Epithelial cell of alveolus of lung (primary cell): ENCODE measurements around the gene CEBPG. TPM values are rescaled to one million over a fixed set of nuclear protein-coding genes. Genes with fewer than 3 reads are reported as not detected.

ENCODE experiments used
- total RNA-seq: library from RNA; depleted of rRNA; stranded (reverse); fragments of >200 nt; gene quantifications from 2 replicates; pipeline ENCODE4 v1.2.1, GENCODE V29; 2015

CEBPG gene
- total RNA-seq = 10.4 and 26.0 TPM in 2 replicates

DNA sequence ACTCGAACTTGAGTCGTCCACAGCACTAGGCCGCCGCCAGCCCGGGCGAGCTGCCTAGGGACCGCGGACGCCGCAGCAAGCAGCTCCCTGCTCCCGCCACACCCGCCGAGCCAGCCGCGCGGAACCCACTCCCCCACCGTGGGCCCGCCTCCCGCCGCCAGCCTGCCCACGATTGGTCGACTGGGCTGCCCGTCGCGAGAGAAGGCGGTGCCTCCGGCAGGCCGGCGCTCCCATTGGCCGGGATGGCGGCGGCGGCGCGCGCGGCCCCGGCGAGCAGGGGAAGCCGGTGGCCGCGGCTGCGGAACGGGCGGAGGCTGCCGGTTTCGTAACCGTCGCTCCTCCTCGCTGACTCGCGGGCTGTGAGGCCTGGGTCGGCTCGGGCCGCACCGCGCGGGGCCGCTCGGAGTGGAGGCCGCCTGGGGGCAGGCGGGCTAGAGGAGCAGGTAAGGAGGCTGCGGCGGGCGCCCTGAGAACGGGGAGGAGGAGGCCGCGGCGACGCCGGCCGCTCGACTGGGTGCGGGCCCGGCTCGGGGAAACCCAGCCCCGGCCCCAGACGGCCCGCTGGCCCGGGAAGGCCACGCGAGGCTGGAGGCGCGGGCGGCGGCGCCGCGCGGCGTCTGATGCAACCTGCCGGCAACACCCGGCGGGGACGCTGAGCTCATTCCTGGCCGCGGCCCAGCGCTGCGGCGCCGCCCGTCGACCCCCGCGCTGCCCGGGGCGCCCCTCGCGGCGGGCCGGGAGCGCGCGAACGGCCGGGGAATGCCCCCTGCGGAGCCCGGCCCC, at the start of gene CEBPG:
TSS of gene CEBPG (plus strand) at position 257 of the 783 bp plus-strand sequence. CDS start 5,531 bp downstream, outside the sequence.

Other genes with a start within 250 kb of the CEBPG start
- not detected in 2 replicates for gene WDR88, start 241.6 kb upstream of the CEBPG start, total RNA-seq
- 36.7 and 48.1 TPM in 2 replicates for gene LRP3, start 179.4 kb upstream of the CEBPG start, total RNA-seq
- gene SLC7A10, start 147.9 kb upstream of the CEBPG start, total RNA-seq = not detected in 2 replicates
- gene CEBPA, start 71.2 kb upstream of the CEBPG start, total RNA-seq = under 0.01 and 0.80 TPM in 2 replicates
- 51.1 and 56.8 TPM in 2 replicates for gene PEPD, start 148.1 kb downstream of the CEBPG start, total RNA-seq
- 6.1 TPM in 1 of 2 replicates, not detected in the other for gene CHST8, start 248.2 kb downstream of the CEBPG start, total RNA-seq